GM10847 (cell line): ENCODE results near the gene TROAP.

Experiments used
- POLR2A ChIP-seq: IDR thresholded peaks from 2 replicates; pipeline ENCODE4 v1.6.1; 2011; ENCODE audit not compliant: insufficient read length; ENCODE audit errors: extremely low read depth

The TROAP gene

GRCh38 chr12:49335955-49336644 lies 13.0 kb downstream of the TROAP start:
- TF ChIP-seq POLR2A = no peak

GRCh38 chr12:49336645-49337584 lies 13.9 kb downstream of the TROAP start, which contains the start of gene C1QL4:
TSS of gene C1QL4 (minus strand) at chr12:49337188. CDS start at chr12:49336477, 711 bp downstream.
- TF ChIP-seq POLR2A = no peak

DNA sequence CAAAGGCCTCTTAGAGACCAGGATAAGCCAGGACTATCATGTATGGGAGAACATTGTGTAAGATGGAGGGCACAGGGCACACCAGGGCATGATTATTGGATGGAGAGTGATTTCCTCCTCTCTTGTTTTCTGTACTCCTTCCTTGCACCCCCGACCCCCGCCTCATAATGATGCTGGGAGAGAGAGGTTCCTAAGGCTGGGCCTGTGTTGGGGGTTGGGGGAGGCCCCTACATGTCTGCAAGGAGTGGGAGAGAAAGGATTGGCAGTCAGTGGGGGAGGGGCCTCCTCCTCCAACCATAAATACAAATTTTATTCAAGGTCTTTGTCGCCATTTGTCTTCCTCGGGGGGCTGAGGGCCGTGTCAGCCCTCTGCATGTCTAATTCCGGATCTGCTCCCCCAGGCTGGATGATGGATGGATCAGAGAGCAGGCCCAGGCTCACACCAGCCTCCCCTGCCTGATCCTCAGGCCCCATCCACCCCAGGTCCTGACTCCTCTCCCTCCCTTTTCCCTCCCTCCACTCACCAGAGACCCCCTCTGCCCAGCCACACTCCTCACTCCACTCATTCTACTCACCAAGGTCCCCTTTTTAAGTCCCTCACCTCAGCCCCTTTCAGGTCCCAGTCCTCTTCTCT lies 15.9 kb downstream of the TROAP start:
- TF ChIP-seq POLR2A = no peak

GRCh38 chr12:49339464-49339861 lies 16.4 kb downstream of the TROAP start:
- TF ChIP-seq POLR2A = no peak

DNA sequence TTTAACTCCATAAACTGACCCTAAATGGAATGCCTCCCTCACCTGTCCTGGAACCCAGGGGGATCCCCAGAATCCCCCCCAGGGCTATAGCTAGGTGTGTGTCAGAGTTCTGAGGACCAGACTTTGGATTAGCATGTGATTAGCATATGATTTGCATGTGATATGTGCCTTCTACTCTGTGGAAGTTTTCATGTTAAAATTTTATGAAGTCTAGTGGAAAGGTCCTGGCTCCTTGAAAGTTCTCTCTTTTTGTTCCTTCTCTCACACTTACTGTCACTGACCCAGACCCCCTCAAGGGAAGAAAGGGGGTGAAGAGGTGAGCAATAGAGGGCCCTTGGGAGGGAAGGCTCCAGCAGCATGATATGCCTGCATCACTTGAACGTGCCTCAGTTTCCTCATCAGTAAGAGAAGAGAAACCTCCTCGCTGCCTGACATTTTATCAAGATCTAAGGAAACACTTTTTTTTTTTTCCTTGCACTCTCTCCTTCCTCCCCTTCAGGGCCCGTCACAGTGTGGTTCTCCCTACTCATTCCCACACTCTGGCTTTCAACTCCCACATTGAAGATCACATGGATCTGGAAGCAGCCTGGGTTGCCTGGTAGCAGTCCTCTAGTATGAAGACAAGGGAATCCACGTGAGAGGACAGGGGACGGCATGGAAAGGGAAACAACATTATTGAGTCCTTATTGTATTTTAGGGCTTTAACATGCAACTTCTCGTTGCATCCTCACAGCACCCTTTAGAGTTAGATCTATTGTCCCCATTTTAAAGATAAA lies 17.2 kb downstream of the TROAP start:
- no peak for TF ChIP-seq POLR2A

- no peak for TF ChIP-seq POLR2A
These were observed 18.1 kb downstream of the TROAP start for GRCh38 chr12:49340971-49341776.

- TF ChIP-seq POLR2A = no peak
These were observed 18.7 kb downstream of the TROAP start for GRCh38 chr12:49341777-49342065.

- TF ChIP-seq POLR2A = no peak
These were observed 19.2 kb downstream of the TROAP start for GRCh38 chr12:49342066-49342913.

DNA sequence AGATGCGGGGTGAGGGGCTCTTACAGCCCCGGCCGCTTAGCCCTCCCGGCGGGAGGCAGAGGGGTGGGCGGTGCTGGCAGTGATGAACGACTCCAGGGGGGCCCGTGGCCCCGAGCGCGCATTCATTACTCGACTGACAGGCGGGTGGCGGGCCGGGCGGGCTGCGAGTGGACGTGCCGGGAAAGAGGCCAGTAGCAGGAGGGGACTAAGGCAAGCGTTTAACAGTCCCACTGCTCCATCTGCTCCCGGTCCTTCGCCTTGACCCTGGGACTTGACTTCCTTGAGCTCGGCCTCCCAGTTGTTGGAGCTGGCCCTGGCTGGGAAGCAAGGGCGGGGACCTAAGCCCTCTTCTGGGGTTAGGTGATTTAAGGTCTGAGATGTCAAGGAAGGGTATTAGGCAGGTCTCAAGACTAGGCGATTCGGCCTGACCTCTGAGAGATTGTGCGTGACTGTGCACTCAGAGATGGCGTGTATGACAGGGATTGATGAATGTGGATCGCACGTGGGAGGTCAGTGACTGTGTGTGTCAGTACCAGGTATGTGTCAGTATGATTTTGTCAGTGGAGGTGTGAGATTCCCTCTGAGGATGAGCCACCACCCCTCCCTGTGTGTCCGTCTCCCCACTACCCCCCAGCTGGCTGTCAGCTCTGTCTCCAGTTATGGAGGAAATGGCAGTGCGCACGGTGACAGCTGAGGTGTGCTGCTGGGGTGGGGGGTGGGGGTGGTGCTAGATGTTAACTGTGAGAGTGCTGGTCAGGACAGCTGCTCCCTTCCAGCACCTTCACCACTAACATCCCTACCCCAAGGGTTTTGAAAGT lies 20.1 kb downstream of the TROAP start:
- no peak for TF ChIP-seq POLR2A

DNA sequence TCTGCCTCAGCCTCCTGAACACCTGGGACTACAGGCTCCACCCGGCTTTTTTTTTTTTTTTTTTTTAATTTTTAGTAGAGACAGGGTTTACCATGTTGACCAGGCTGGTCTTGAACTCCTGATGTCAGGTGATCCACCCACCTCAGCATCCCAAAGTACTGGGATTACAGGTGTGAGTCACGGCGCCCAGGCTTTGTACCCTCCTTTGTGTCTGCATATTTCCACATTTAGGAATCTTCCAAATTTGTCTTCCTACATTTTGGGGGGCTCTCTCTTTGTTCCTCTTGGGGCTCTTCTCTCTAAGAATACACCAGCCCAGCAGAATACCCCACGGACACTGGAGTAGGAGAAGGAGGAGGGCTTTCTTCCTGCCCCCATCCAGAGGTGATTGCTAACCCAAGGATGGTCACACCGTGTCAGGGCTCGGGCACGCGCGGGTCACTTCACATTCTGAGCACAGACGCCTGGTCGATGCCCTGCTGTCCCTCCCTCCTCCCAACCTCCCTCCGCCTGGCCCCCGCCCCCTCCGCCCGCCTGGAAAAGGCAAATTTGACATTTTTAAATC lies 21.5 kb downstream of the TROAP start:
- no peak for TF ChIP-seq POLR2A

GRCh38 chr12:49345051-49345824 lies 22.2 kb downstream of the TROAP start:
- no peak for TF ChIP-seq POLR2A
